ENCODE data around the gene PHTF1.

The PHTF1 gene

DNA sequence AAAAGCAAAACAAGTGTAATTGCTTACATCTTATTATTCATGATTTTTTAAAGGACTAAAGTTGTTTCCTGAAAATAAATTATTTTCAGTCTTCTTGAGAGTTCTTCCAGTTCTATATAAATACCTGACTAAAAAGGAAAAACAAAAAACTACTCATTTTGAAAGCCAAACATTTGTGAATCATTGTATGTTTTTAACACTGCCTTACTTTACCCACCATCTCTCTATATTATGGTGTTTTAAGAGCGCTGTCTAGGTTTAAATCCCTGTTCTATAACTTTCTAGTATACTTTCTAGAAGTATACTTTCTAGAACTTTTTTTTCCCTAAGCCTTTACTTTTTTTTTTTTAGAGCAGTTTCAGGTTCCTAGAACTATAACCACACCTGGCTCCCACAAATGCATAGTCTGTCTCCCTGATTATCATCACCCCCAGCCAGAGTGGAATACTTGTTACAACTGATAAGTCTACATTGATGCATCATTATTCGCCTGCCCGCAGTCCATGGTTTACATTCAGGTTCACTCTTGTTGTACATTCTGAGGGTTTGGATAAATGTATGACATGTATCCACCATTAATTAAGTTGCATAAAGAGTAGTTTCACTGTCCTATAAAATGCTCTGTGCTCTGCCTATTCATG is 43.2 kb upstream of the PHTF1 start:
- in situ Hi-C loops (cut with HindIII; ENCODE audit: low pct_ligation_motif_present, low sequenced_read_pairs), result no loop called here

DNA sequence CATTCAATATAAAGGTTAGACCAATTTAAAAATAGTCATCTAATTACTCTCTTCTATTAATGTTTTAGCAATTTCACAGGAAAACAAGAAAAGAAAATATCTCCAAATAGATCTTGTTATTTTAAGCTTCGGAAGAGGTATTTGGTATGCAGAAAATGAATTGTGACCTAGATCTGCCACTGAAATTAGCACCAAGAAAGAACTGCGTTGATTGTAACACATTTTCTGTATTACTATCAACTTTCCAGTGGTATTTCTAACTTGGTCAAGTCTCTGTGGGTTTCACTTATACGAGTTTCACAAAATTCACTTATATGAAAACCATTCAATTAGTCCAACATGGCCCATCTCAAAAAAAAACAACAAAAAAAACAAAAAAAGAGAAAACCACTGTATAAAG is 41.2 kb upstream of the PHTF1 start:
- DNase-seq, result no peak
- in situ Hi-C loops (cut with HindIII; ENCODE audit: low pct_ligation_motif_present, low sequenced_read_pairs), result no loop called here
- Histone ChIP-seq H3K36me3 (replicated peaks) (peaks cover 5% of the 10 kb centered on the region), H3K27me3 (replicated peaks) (no peaks in the 10 kb centered on the region), H3K27ac (no peak overlapping the region), H3K4me3 (ENCODE audit: low read depth, low read length) (no peak overlapping the region)
- TF ChIP-seq, protein P1, sequence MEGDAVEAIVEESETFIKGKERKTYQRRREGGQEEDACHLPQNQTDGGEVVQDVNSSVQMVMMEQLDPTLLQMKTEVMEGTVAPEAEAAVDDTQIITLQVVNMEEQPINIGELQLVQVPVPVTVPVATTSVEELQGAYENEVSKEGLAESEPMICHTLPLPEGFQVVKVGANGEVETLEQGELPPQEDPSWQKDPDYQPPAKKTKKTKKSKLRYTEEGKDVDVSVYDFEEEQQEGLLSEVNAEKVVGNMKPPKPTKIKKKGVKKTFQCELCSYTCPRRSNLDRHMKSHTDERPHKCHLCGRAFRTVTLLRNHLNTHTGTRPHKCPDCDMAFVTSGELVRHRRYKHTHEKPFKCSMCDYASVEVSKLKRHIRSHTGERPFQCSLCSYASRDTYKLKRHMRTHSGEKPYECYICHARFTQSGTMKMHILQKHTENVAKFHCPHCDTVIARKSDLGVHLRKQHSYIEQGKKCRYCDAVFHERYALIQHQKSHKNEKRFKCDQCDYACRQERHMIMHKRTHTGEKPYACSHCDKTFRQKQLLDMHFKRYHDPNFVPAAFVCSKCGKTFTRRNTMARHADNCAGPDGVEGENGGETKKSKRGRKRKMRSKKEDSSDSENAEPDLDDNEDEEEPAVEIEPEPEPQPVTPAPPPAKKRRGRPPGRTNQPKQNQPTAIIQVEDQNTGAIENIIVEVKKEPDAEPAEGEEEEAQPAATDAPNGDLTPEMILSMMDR (IDR thresholded peaks at IDR 0.05; ENCODE audit: low read depth, low read length, missing control alignments), result no peak

More for the DNA sequence above, 43.2 kb upstream of the PHTF1 start:
- Histone ChIP-seq H3K27me3 (replicated peaks) (no peaks in the 10 kb centered on the region), H3K27ac (no peak overlapping the region), H3K36me3 (replicated peaks) (no peaks in the 10 kb centered on the region), H3K4me3 (ENCODE audit: low read depth, low read length) (no peak overlapping the region)
- DNase-seq, result no peak
- TF ChIP-seq, protein P1 (IDR thresholded peaks at IDR 0.05; ENCODE audit: low read depth, low read length, missing control alignments), result no peak

DNA sequence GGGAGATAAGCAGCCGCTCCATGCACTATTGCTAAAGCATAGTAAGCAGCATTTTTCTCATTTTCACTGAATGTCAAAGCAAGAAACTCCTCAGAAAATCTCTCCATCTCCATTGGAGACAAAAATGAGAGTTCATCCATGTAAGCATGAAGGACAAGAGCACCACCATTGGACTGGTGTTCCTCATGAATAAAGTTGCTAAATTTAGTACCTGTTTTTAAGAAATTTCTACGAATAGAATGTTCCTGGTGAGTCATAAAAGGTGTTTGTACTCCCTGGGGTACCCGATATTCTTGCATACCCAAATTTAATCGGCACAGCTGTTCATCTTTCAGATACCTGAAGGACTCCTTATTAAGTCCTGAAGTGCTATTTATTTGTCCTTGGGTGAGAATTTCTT is 38.2 kb upstream of the PHTF1 start:
- in situ Hi-C loops (cut with HindIII; ENCODE audit: low pct_ligation_motif_present, low sequenced_read_pairs), result no loop called here
- Histone ChIP-seq H3K4me3 (ENCODE audit: low read depth, low read length) (no peak overlapping the region), H3K27ac (no peak overlapping the region), H3K36me3 (replicated peaks) (peaks cover 5% of the 10 kb centered on the region), H3K27me3 (replicated peaks) (no peaks in the 10 kb centered on the region)
- TF ChIP-seq, protein P1 (IDR thresholded peaks at IDR 0.05; ENCODE audit: low read depth, low read length, missing control alignments), result no peak
- no peak for DNase-seq

DNA sequence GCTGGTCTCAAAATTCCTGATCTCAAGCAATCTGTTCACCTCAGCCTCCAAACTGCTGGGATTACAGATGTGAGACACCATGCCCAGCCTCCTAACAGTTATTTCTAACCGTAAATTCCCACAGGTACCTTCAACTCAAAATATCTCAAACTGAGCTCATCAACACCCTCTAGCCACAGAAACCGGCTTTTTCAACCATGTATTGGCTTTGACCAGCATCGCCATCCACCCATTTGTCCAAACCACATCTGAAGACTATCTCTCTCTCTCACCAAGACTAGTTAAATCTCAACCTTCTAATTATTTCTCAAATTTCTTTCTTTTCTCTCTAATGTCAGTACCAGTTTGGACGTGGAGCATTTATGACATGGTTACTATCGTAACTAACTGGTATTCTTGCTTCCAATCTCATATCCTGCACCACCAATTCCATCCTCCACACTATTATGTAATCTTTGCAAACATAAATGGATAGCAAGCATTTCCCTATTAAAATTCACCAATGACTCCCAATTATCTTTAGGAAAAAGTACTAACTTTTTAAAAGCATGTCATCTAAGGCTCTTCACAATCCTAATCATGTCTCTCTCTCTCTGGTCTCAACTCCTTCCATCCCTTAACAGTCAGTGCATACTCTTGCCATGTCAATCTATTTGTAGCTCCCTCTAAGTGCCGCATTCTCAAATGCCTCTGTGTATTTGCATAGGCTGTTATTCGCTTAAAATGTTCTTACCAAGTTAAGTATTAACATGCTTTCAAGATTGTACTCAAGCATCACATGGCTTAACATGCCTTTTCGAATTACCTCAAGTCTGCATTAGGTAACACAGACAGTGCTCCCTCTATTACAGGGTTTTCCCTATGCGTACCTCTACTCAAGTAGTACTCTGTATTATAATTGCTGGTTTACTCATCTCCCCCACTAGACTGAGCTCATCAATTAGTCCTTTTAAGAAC is 34.9 kb upstream of the PHTF1 start:
- in situ Hi-C loops (cut with HindIII; ENCODE audit: low pct_ligation_motif_present, low sequenced_read_pairs), result no loop called here
- Histone ChIP-seq H3K4me3 (ENCODE audit: low read depth, low read length) (no peak overlapping the region), H3K27me3 (replicated peaks) (no peaks in the 10 kb centered on the region), H3K27ac (no peak overlapping the region), H3K36me3 (replicated peaks) (peaks cover 7% of the 10 kb centered on the region)
- no peak for DNase-seq
- TF ChIP-seq, protein P1 (IDR thresholded peaks at IDR 0.05; ENCODE audit: low read depth, low read length, missing control alignments), result no peak

DNA sequence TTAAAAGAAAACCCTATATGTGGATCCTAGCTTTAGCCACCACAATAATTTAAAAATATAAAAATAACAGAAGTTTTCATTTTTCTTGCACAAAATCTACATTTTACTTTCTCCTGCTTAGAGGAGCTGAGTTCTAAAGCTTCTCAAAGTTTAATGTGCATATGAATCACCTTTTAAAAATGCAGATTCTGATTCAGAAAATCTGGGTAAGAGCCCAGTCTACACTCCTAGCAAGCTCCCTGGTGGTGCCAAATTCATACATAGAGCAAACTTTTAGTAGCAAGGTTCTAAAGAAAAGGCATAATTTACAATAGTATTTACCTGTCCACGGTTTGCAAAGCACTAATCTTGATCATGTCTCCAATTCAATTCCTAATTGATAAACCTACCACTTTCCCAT is 33.7 kb upstream of the PHTF1 start:
- no peak for DNase-seq

More for the DNA sequence above, 33.7 kb upstream of the PHTF1 start:
- Histone ChIP-seq H3K27me3 (replicated peaks) (no peaks in the 10 kb centered on the region), H3K36me3 (replicated peaks) (peaks cover 7% of the 10 kb centered on the region), H3K4me3 (ENCODE audit: low read depth, low read length) (no peak overlapping the region), H3K27ac (no peak overlapping the region)
- TF ChIP-seq, protein P1 (IDR thresholded peaks at IDR 0.05; ENCODE audit: low read depth, low read length, missing control alignments), result no peak
- in situ Hi-C loops (cut with HindIII; ENCODE audit: low pct_ligation_motif_present, low sequenced_read_pairs), result no loop called here
